Measurements from ENCODE around the gene LGMN. TPM values are rescaled to one million over a fixed set of nuclear protein-coding genes. Genes with fewer than 3 reads are reported as not detected.

LGMN gene
- total and polyA plus RNA-seq, 2 experiments from 2014 or later = 60.0 to 83.5 TPM

GRCh38 chr14:92754966-92755365, 6.5 kb upstream of the LGMN start:
- peaks cover 5% of the 10 kb centered on the region; the same call in 2 of the 3 replicates for H3K9me3 Mint-ChIP-seq
- H3K27ac ChIP-seq (ENCODE audit: low read depth) = no peak overlapping the region
- peaks cover 4% of the 10 kb centered on the region for H3K27me3 Mint-ChIP-seq (ENCODE audit: insufficient read depth, low read depth, poor library complexity)
- H3K79me2 ChIP-seq (replicated peaks; ENCODE audit: insufficient read depth) = no peaks in the 10 kb centered on the region
- H3K9me2 ChIP-seq (ENCODE audit: insufficient read depth) = peaks cover 5% of the 10 kb centered on the region; the same call in 1 of the 2 replicates
- no peak for ATAC-seq
- H3K27me3 ChIP-seq (ENCODE audit: insufficient read depth) = no peaks in the 10 kb centered on the region
- no peak overlapping the region for H3K27ac Mint-ChIP-seq
- no peaks in the 10 kb centered on the region for H3F3A ChIP-seq (replicated peaks; ENCODE audit: low read depth)
- no peaks in the 10 kb centered on the region for H3K36me3 ChIP-seq (ENCODE audit: insufficient read depth)
- H3K4me3 ChIP-seq = no peak overlapping the region
- H2AFZ ChIP-seq = no peak overlapping the region
- no peaks in the 10 kb centered on the region for H3K4me1 ChIP-seq (ENCODE audit: insufficient read depth)
- H3K4me2 ChIP-seq = no peak overlapping the region
- TF ChIP-seq STAT1 (IDR thresholded peaks at IDR 0.05; ENCODE audit: unreplicated experiment) = no peak
- TF ChIP-seq POLR2AphosphoS5 (IDR thresholded peaks at IDR 0.05; ENCODE audit: low read depth) = no peak
- TF ChIP-seq CTCF (conservative IDR thresholded peaks at IDR 0.05; ENCODE audit: low read depth in 2 of 2) = no peak
- TF ChIP-seq EZH2 (IDR thresholded peaks at IDR 0.05; ENCODE audit: low read depth, unreplicated experiment) = no peak
- TF ChIP-seq NANOG (IDR thresholded peaks at IDR 0.05; ENCODE audit: borderline replicate concordance) = no peak
- no peak for TF ChIP-seq REST (IDR thresholded peaks at IDR 0.05; ENCODE audit: unreplicated experiment)
- TF ChIP-seq JUNB (IDR thresholded peaks at IDR 0.05; ENCODE audit: unreplicated experiment) = no peak
- H3K4me3 Mint-ChIP-seq = no peak overlapping the region
- no peak for DNase-seq (ENCODE audit: low spot score)
- no peaks in the 10 kb centered on the region for H3K36me3 Mint-ChIP-seq (ENCODE audit: low read depth)
- H3K4me1 Mint-ChIP-seq = no peaks in the 10 kb centered on the region
- no peaks in the 10 kb centered on the region for H4K20me1 ChIP-seq (replicated peaks; ENCODE audit: insufficient read depth)

GRCh38 chr14:92753250-92753649, 4.8 kb upstream of the LGMN start:
- no peak overlapping the region for H3K27ac ChIP-seq (ENCODE audit: low read depth)
- H3K4me3 ChIP-seq = no peak overlapping the region
- Mint-ChIP-seq H3K36me3 (ENCODE audit: low read depth) (no peaks in the 10 kb centered on the region), H3K4me1 (no peaks in the 10 kb centered on the region), H3K4me3 (no peak overlapping the region), H3K9me3 (peaks cover 5% of the 10 kb centered on the region; the same call in 2 of the 3 replicates), H3K27ac (no peak overlapping the region), H3K27me3 (ENCODE audit: insufficient read depth, low read depth, poor library complexity) (peaks cover 7% of the 10 kb centered on the region)
- H4K20me1 ChIP-seq (replicated peaks; ENCODE audit: insufficient read depth) = no peaks in the 10 kb centered on the region
- no peaks in the 10 kb centered on the region for H3F3A ChIP-seq (replicated peaks; ENCODE audit: low read depth)
- H2AFZ ChIP-seq = no peak overlapping the region
- H3K79me2 ChIP-seq (replicated peaks; ENCODE audit: insufficient read depth) = no peaks in the 10 kb centered on the region; the same call in 1 of the 2 replicates
- H3K27me3 ChIP-seq (ENCODE audit: insufficient read depth) = 0 out of 2 replicates have a peak, but pooled peaks cover 3% of the 10 kb centered on the region
- no peaks in the 10 kb centered on the region for H3K36me3 ChIP-seq (ENCODE audit: insufficient read depth)
- DNase-seq (ENCODE audit: low spot score) (no peak), ATAC-seq (no peak)
- no peak overlapping the region for H3K4me2 ChIP-seq
- H3K9me2 ChIP-seq (ENCODE audit: insufficient read depth) = no peaks in the 10 kb centered on the region
- no peaks in the 10 kb centered on the region for H3K4me1 ChIP-seq (ENCODE audit: insufficient read depth)
- TF ChIP-seq EZH2phosphoT487 (IDR thresholded peaks at IDR 0.05; ENCODE audit: unreplicated experiment) = no peak
- no peak for TF ChIP-seq ETS1 (IDR thresholded peaks at IDR 0.05)
- TF ChIP-seq ZNF114 (CRISPR knock-in tag; IDR thresholded peaks at IDR 0.05) = no peak
- no peak for TF ChIP-seq EZH2 (IDR thresholded peaks at IDR 0.05; ENCODE audit: low read depth, unreplicated experiment)

Data from GM23338 (cell line).